ENCODE measurements around the gene MPP3. TPM values are rescaled to one million over a fixed set of nuclear protein-coding genes. Genes with fewer than 3 reads are reported as not detected.

MPP3 gene
- total and polyA plus RNA-seq, 9 of the 15 experiments (the other 6 are each of a cell fraction or from before 2014, with no cell fraction given): 0.41 to 10.4 (median 4.5) TPM

GRCh38 chr17:43778337-43779144, 54.4 kb downstream of the MPP3 start, which contains the start of gene DUSP3 (continued):
- TF ChIP-seq CTCFL (IDR thresholded peaks at IDR 0.05; ENCODE audit: borderline replicate concordance, insufficient read depth, low read depth, low read length, poor library complexity, severe bottlenecking) (no peak), RBM22 (IDR thresholded peaks at IDR 0.05; ENCODE audit: low read depth, low read length, poor library complexity, severe bottlenecking) (no peak), XRCC4 (IDR thresholded peaks at IDR 0.05; ENCODE audit: extremely low read depth, insufficient read depth, insufficient read length) (no peak), FOXA1 (IDR thresholded peaks at IDR 0.05; ENCODE audit: borderline replicate concordance) (no peak), PRDM10 (IDR thresholded peaks at IDR 0.05; ENCODE audit: partially characterized antibody) (peak; percentile 60), ZNF668 (CRISPR knock-in tag; IDR thresholded peaks at IDR 0.05) (no peak), MAFK (IDR thresholded peaks at IDR 0.05; ENCODE audit: low read length) (no peak), NUFIP1 (IDR thresholded peaks at IDR 0.05; ENCODE audit: partially characterized antibody) (no peak), EWSR1 (IDR thresholded peaks at IDR 0.05; ENCODE audit: borderline replicate concordance, low read depth, partially characterized antibody) (no peak), ZBTB33 (CRISPR knock-in tag; IDR thresholded peaks at IDR 0.05) (no peak), RBM17 (IDR thresholded peaks at IDR 0.05; ENCODE audit: borderline replicate concordance, low read depth, low read length) (no peak), ZSCAN29 (IDR thresholded peaks at IDR 0.05) (peak; percentile 36; the same call in 1 of the 2 replicates), RFX1 (IDR thresholded peaks at IDR 0.05) (peak; percentile 95), PHF21A (IDR thresholded peaks at IDR 0.05; ENCODE audit: borderline replicate concordance, low read depth) (no peak), SIRT6 (IDR thresholded peaks at IDR 0.05; ENCODE audit: low read depth, low read length) (no peak), CCAR2 (IDR thresholded peaks at IDR 0.05; ENCODE audit: low read depth, low read length) (no peak), ZNF282 (CRISPR knock-in tag; IDR thresholded peaks at IDR 0.05) (no peak), RBM14 (IDR thresholded peaks at IDR 0.05; ENCODE audit: borderline replicate concordance, insufficient read depth, low read depth, low read length) (no peak), HDGF (IDR thresholded peaks at IDR 0.05) (no peak), RBM39 (optimal IDR thresholded peaks at IDR 0.05; ENCODE audit: low read depth, low read length) (no peak), ZNF79 (CRISPR knock-in tag; IDR thresholded peaks at IDR 0.05; ENCODE audit: low read depth) (no peak)

All from K562 (cell line).